Measurements from ENCODE around the gene HS3ST5.

DNA sequence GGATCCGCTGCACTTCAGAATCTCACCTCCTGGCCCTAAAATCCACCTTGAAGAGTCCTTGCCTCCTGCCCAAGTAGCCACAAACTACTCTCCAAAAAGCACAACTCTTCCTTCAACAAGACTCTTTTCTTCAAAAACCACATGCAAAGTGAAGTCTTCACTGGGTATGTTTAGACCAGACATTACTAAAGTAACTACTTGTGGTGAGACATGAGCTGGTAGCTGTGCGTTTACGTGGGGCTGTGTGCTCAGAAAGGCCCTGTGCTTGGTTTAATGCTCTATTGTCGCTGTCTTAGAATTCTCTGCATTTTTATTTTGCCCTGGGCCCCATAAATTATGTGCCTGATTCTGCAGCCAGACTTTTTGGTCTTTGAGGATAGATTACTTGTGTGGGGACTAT is 267.5 kb downstream of the HS3ST5 start:
- TF ChIP-seq POLR2A (IDR thresholded peaks at IDR 0.05) = no peak
- TF ChIP-seq, protein P1, sequence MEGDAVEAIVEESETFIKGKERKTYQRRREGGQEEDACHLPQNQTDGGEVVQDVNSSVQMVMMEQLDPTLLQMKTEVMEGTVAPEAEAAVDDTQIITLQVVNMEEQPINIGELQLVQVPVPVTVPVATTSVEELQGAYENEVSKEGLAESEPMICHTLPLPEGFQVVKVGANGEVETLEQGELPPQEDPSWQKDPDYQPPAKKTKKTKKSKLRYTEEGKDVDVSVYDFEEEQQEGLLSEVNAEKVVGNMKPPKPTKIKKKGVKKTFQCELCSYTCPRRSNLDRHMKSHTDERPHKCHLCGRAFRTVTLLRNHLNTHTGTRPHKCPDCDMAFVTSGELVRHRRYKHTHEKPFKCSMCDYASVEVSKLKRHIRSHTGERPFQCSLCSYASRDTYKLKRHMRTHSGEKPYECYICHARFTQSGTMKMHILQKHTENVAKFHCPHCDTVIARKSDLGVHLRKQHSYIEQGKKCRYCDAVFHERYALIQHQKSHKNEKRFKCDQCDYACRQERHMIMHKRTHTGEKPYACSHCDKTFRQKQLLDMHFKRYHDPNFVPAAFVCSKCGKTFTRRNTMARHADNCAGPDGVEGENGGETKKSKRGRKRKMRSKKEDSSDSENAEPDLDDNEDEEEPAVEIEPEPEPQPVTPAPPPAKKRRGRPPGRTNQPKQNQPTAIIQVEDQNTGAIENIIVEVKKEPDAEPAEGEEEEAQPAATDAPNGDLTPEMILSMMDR (IDR thresholded peaks at IDR 0.05) = no peak

All from ovary (tissue), 3 donors.